ENCODE results near the gene ASXL1. TPM values are rescaled to one million over a fixed set of nuclear protein-coding genes. Genes with fewer than 3 reads are reported as not detected.
A peak's percentile ranks its signal among the peaks of the same experiment; 100 is the strongest.

The ASXL1 gene
- polyA plus RNA-seq, 1 of the 3 experiments (the other 2 are of a cell fraction), result 36.6 TPM

- DNase-seq, result no peak
- H3F3A ChIP-seq (replicated peaks; ENCODE audit: insufficient read depth), result peaks cover 3% of the 10 kb centered on the region
- TF ChIP-seq POLR2AphosphoS5 (IDR thresholded peaks at IDR 0.05; ENCODE audit: low read depth, low read length) (no peak), EP300 (IDR thresholded peaks at IDR 0.05; ENCODE audit: borderline replicate concordance in 1 of 2, low read depth in 1 of 2, low read length in 1 of 2) (peak in 1 of 2 experiments; percentile 34; a peak in 1 of 4 replicates), RAD21 (IDR thresholded peaks at IDR 0.05; ENCODE audit: low read length) (no peak)
- peak overlapping the region in 1 of 2 experiments; percentile 98; a peak in 2 of 4 replicates for H3K27ac ChIP-seq (ENCODE audit: low read depth in 2 of 2, low read length in 1 of 2)
- POLR2A ChIA-PET, result interaction anchor here (1.2 to 2.0 kb wide), 2 partner anchors 7 to 68 kb away, joined by 4 to 11 read pairs; no protein-coding TSS in a partner anchor
- peaks cover 28 to 77% of the 10 kb centered on the region in 2 experiments for H3K36me3 ChIP-seq (replicated peaks in 1 of 2; ENCODE audit: control insufficient read depth in 1 of 2, insufficient read depth in 2 of 2, low read length in 1 of 2)
- H3K4me3 ChIP-seq (ENCODE audit: low read depth in 2 of 2, low read length in 1 of 2), result no peak overlapping the region
- no peaks in the 10 kb centered on the region for H3K9me2 ChIP-seq
- CTCF ChIA-PET, result interaction anchor here (0.8 to 5.4 kb wide), 8 partner anchors 8 to 204 kb away, joined by 3 to 37 read pairs (median 4); no protein-coding TSS in a partner anchor
- no peaks in the 10 kb centered on the region for H3K79me2 ChIP-seq (ENCODE audit: insufficient read depth)
- 86% methylated on average over 13 of the region's 13 CpGs for WGBS (ENCODE audit: low lambda C conversion rate)
- H3K4me2 ChIP-seq, result no peak overlapping the region
- H3K4me1 ChIP-seq (ENCODE audit: control insufficient read depth in 1 of 2, insufficient read depth in 2 of 2, low read depth in 1 of 2, low read length in 1 of 2), result peaks cover 0 to 93% of the 10 kb centered on the region in 2 experiments; a peak in 3 of 4 replicates
- H3K9me3 ChIP-seq, result no peaks in the 10 kb centered on the region
- no peaks in the 10 kb centered on the region for H3K27me3 ChIP-seq (ENCODE audit: insufficient read depth)
- H2AFZ ChIP-seq (ENCODE audit: low read depth), result no peak overlapping the region
- H4K20me1 ChIP-seq (ENCODE audit: insufficient read depth), result 0 out of 2 replicates have a peak, but pooled peaks cover 8% of the 10 kb centered on the region
- no peak overlapping the region for H3K9ac ChIP-seq
Measured at GRCh38 chr20:32448306-32449056, 90.3 kb downstream of the ASXL1 start.

DNA sequence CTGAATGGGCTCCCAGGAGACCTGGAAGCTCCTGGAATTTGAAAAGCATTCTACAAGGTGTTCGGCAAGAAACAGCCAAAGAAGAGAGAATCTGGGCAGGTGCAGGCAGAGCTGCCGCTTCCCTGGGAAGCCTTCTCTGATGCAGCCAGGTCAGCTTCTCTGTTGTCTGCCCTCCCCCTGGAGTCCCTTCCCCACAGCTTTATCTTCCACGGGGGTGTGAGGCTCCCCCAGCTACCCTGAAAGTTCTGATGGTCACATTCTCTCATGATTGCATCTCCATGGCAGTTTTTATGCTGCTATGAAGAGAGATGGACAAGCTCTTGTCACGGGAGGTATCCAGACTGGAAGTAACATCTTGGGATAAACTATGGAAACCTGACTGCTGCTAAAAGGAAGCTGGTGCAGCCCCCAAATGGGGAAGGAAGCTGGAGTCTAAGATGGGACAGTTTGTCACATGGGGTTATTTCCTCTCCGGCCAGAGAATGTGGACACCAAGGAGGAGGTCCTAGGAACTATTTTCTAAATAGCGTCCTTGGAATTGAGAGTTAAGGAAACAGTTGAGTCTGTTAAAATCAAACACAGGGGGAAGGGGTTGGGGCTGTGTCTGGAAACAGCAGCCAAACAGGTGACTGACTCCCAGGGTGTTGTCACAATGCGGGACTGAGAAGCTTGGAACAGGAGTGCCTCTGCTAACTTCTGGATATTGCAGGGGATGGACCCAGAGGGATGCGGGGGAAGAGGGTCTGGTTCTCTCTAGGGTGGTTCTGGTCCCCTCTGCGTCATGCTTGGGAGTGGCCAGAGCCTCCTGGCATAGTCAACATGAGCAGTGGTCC is 91.1 kb downstream of the ASXL1 start:
- H3K36me3 ChIP-seq (replicated peaks in 1 of 2; ENCODE audit: control insufficient read depth in 1 of 2, insufficient read depth in 2 of 2, low read length in 1 of 2), result peaks cover 20 to 78% of the 10 kb centered on the region in 2 experiments

More for the DNA sequence above, 91.1 kb downstream of the ASXL1 start:
- 0 out of 2 replicates have a peak, but pooled peaks cover 7% of the 10 kb centered on the region for H4K20me1 ChIP-seq (ENCODE audit: insufficient read depth)
- no peak overlapping the region for H3K4me3 ChIP-seq (ENCODE audit: low read depth in 2 of 2, low read length in 1 of 2)
- no peaks in the 10 kb centered on the region for H3K27me3 ChIP-seq (ENCODE audit: insufficient read depth)
- POLR2A ChIA-PET, result interaction anchor here (0.6 to 2.0 kb wide), 4 partner anchors 8 to 186 kb away, joined by 4 to 11 read pairs (median 4); no protein-coding TSS in a partner anchor
- no peak overlapping the region for H2AFZ ChIP-seq (ENCODE audit: low read depth)
- H3K9ac ChIP-seq, result no peak overlapping the region
- H3K4me1 ChIP-seq (ENCODE audit: control insufficient read depth in 1 of 2, insufficient read depth in 2 of 2, low read depth in 1 of 2, low read length in 1 of 2), result peaks cover 0 to 97% of the 10 kb centered on the region in 2 experiments; a peak in 3 of 4 replicates
- WGBS (ENCODE audit: low lambda C conversion rate), result 82% methylated on average over 9 of the region's 9 CpGs
- peak overlapping the region; percentile 4 to 98; a peak in 2 of 4 replicates for H3K27ac ChIP-seq (ENCODE audit: low read depth in 2 of 2, low read length in 1 of 2)
- no peaks in the 10 kb centered on the region for H3F3A ChIP-seq (replicated peaks; ENCODE audit: insufficient read depth)
- CTCF ChIA-PET, result interaction anchor here (0.6 to 2.0 kb wide), 12 partner anchors 18 to 203 kb away, joined by 3 to 6 read pairs (median 4); no protein-coding TSS in a partner anchor
- no peaks in the 10 kb centered on the region for H3K79me2 ChIP-seq (ENCODE audit: insufficient read depth)
- DNase-seq, result no peak
- TF ChIP-seq, protein P1, sequence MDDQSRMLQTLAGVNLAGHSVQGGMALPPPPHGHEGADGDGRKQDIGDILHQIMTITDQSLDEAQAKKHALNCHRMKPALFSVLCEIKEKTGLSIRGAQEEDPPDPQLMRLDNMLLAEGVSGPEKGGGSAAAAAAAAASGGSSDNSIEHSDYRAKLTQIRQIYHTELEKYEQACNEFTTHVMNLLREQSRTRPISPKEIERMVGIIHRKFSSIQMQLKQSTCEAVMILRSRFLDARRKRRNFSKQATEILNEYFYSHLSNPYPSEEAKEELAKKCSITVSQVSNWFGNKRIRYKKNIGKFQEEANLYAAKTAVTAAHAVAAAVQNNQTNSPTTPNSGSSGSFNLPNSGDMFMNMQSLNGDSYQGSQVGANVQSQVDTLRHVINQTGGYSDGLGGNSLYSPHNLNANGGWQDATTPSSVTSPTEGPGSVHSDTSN (IDR thresholded peaks at IDR 0.05), result no peak
- no peak for TF ChIP-seq EZH2phosphoT487 (IDR thresholded peaks at IDR 0.05; ENCODE audit: borderline replicate concordance, low read depth)
- no peak for TF ChIP-seq NFIC (IDR thresholded peaks at IDR 0.05; ENCODE audit: borderline replicate concordance)
- TF ChIP-seq MEF2A (IDR thresholded peaks at IDR 0.05; ENCODE audit: borderline replicate concordance, low read depth), result no peak
- no peaks in the 10 kb centered on the region for H3K9me2 ChIP-seq
- no peak overlapping the region for H3K4me2 ChIP-seq
- H3K9me3 ChIP-seq, result no peaks in the 10 kb centered on the region
